Liver (tissue), 9 donors: ENCODE measurements around the gene TUBB4A. TPM values are rescaled to one million over a fixed set of nuclear protein-coding genes. Genes with fewer than 3 reads are reported as not detected.

Experiments used
- DNase-seq: peaks from one replicate; pipeline ENCODE4 v3.0.0-alpha.2; 2017; ENCODE audit warnings: low spot score
- H3K27ac ChIP-seq, 2 donors: one replicate each; pipeline ENCODE4 v1.7.0; 2013; ENCODE audit warnings: inconsistent platforms in 2 of 2, low read length in 2 of 2, control low read depth in 1 of 2, low read depth in 1 of 2, mild to moderate bottlenecking in 1 of 2
- H3K27me3 ChIP-seq, 4 donors: one replicate each; pipeline versions ENCODE4 v1.6.1 to v1.7.0; 2013; ENCODE audit warnings: low read length in 3 of 4, inconsistent platforms in 1 of 4, mild to moderate bottlenecking in 1 of 4, moderate library complexity in 1 of 4; ENCODE audit not compliant: control insufficient read depth in 4 of 4, insufficient read depth in 4 of 4
- H3K36me3 ChIP-seq, 4 donors: one replicate each; pipeline versions ENCODE4 v1.6.1 to v1.7.0; 2013; ENCODE audit warnings: low read length in 3 of 4, mild to moderate bottlenecking in 3 of 4, low read depth in 1 of 4, moderate library complexity in 1 of 4; ENCODE audit not compliant: control insufficient read depth in 4 of 4, insufficient read depth in 3 of 4
- H3K4me1 ChIP-seq, 4 donors: one replicate each; pipeline versions ENCODE4 v1.6.1 to v1.7.0; 2013; ENCODE audit warnings: low read length in 3 of 4, mild to moderate bottlenecking in 3 of 4, moderate library complexity in 1 of 4; ENCODE audit not compliant: control insufficient read depth in 4 of 4, insufficient read depth in 4 of 4
- H3K4me3 ChIP-seq, 3 donors: one replicate each; pipeline versions ENCODE4 v1.6.1 to v1.7.0; 2013; ENCODE audit warnings: low read length in 3 of 3, control low read depth in 1 of 3, low read depth in 1 of 3, mild to moderate bottlenecking in 1 of 3
- H3K9ac ChIP-seq, 2 donors: one replicate each; pipeline ENCODE4 v1.7.0; 2013; ENCODE audit warnings: low read length in 2 of 2, mild to moderate bottlenecking in 2 of 2, moderate library complexity in 2 of 2, control low read depth in 1 of 2, low read depth in 1 of 2
- H3K9me3 ChIP-seq, 4 donors: one replicate each; pipeline versions ENCODE4 v1.6.1 to v1.7.0; 2013; ENCODE audit warnings: low read length in 3 of 4; ENCODE audit not compliant: control insufficient read depth in 4 of 4
- ATF3 ChIP-seq: IDR thresholded peaks from 2 replicates; pipeline ENCODE4 v1.6.1; 2016; ENCODE audit warnings: antibody characterized with exemption
- EGR1 ChIP-seq, 2 donors: IDR thresholded peaks; 2 replicates each; pipeline ENCODE4 v1.6.1; 2016 to 2018; ENCODE audit warnings: antibody characterized with exemption in 2 of 2, low read depth in 2 of 2
- FOXA1 ChIP-seq: IDR thresholded peaks from 2 replicates; pipeline ENCODE4 v1.6.1; 2016; ENCODE audit warnings: antibody characterized with exemption
- FOXA2 ChIP-seq: IDR thresholded peaks from 2 replicates; pipeline ENCODE4 v1.6.1; 2016; ENCODE audit warnings: antibody characterized with exemption
- GABPA ChIP-seq, 2 donors: IDR thresholded peaks in 1 of 2; conservative IDR thresholded peaks in 1 of 2; 2 replicates each; pipeline ENCODE4 v1.6.1; 2016; ENCODE audit warnings: antibody characterized with exemption in 2 of 2, mild to moderate bottlenecking in 1 of 2, moderate library complexity in 1 of 2
- HNF4A ChIP-seq, 2 donors: conservative IDR thresholded peaks; 2 replicates each; pipeline ENCODE4 v1.6.1; 2016; ENCODE audit warnings: antibody characterized with exemption in 2 of 2, mild to moderate bottlenecking in 2 of 2
- HNF4G ChIP-seq: IDR thresholded peaks from 2 replicates; pipeline ENCODE4 v1.6.1; 2016; ENCODE audit warnings: antibody characterized with exemption
- JUND ChIP-seq, 2 donors: IDR thresholded peaks; 2 replicates each; pipeline ENCODE4 v1.6.1; 2016; ENCODE audit warnings: antibody characterized with exemption in 2 of 2
- NR2F2 ChIP-seq: IDR thresholded peaks from 2 replicates; pipeline ENCODE4 v1.6.1; 2016; ENCODE audit warnings: antibody characterized with exemption
- RAD21 ChIP-seq, 2 donors: IDR thresholded peaks; 2 replicates each; pipeline ENCODE4 v1.6.1; 2016; ENCODE audit warnings: antibody characterized with exemption in 2 of 2, mild to moderate bottlenecking in 2 of 2
- REST ChIP-seq: IDR thresholded peaks from 2 replicates; pipeline ENCODE4 v1.6.1; 2016; ENCODE audit warnings: antibody characterized with exemption, mild to moderate bottlenecking
- RXRA ChIP-seq, 2 donors: IDR thresholded peaks; 2 replicates each; pipeline ENCODE4 v1.6.1; 2017 to 2018; ENCODE audit warnings: antibody characterized with exemption in 2 of 2, mild to moderate bottlenecking in 1 of 2
- SP1 ChIP-seq: IDR thresholded peaks from 2 replicates; pipeline ENCODE4 v1.6.1; 2018; ENCODE audit warnings: antibody characterized with exemption, mild to moderate bottlenecking
- TAF1 ChIP-seq: conservative IDR thresholded peaks from 2 replicates; pipeline ENCODE4 v1.6.1; 2016; ENCODE audit warnings: antibody characterized with exemption, mild to moderate bottlenecking
- YY1 ChIP-seq: IDR thresholded peaks from 2 replicates; pipeline ENCODE4 v1.6.1; 2016; ENCODE audit warnings: antibody characterized with exemption, mild to moderate bottlenecking
- WGBS: extraction: QIAGEN DNeasy Blood & Tissue Kit; methylation state at CpG from one replicate; pipeline ENCODE4 v1.1.7; 2013; 5-methylcytosine and 5-hydroxymethylcytosine counted together
- polyA plus RNA-seq, 2 donors: library from polyadenylated mRNA; stranded (reverse) in 1 of 2; unstranded in 1 of 2; fragments of 200-250 nt in 1 of 2; fragments of >200 nt in 1 of 2; fragmentation: Nextera tagmentation in 1 of 2; extraction: Ambion mirVana in 1 of 2; gene quantifications; one replicate each; pipeline versions ENCODE4 v1.2.1 to v1.2.3, GENCODE V29; 2013 to 2015
- total RNA-seq, 2 donors: library from RNA; depleted of rRNA; stranded (reverse); fragments of >200 nt; gene quantifications; one replicate each; pipeline ENCODE4 v1.2.3, GENCODE V29; 2014
- TF ChIP-seq, protein P1 (sequence below): fragments of 150-350 bp; IDR thresholded peaks from 2 replicates; pipeline ENCODE4 v1.5.1; 2017; ENCODE audit warnings: improper control_type of control experiment, low read depth, low read length; ENCODE audit not compliant: missing input control
- TF ChIP-seq, protein P2 (sequence below): IDR thresholded peaks from 2 replicates; pipeline ENCODE4 v1.6.1; 2016; ENCODE audit warnings: antibody characterized with exemption
- TF ChIP-seq, protein P3 (sequence below): IDR thresholded peaks from 2 replicates; pipeline ENCODE4 v1.6.1; 2016; ENCODE audit warnings: antibody characterized with exemption
- donor health status: healthy.
- donor health status: healthy.
- donor health status: healthy.
- donor health status: healthy.
- donor health status: healthy.

Gene TUBB4A
- total and polyA plus RNA-seq, 4 donors, result 0.25 to 1.9 (median 0.96) TPM

DNA sequence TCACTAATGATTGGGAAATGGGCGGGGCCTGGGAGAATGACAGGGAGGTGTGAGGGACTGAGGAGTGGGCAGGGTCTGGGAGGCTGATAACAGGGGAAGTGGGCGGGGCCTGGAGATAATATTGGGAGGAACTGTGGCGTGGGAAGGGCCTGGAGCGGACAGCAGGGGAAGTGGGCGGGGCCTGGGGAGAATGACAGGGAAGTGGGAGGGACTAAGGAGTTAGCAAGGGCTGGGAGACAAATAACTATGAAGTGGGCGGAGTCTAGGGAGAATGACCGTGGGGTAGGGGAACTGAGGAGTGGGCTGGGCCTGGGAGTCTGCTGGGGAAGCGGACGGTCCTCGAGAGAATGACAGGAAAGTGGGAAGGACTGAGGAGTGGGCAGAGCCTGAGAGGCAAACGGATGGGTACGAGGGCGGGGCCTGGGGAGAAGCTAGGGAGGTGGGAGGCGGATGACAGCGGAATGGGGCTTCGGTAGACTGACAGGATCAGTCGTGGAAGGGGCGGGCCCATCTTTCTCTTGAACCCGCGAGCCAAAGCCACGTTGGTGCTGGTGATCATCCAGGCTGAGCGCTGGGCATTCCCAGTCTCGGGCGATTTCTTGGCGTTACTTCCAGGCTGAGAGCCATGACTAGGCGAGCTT, 14.0 kb upstream of the TUBB4A start:
- Histone ChIP-seq H3K36me3 (no peaks in the 10 kb centered on the region), H3K4me3 (peak overlapping the region; percentile 33 to 52 (median 46)), H3K9me3 (no peaks in the 10 kb centered on the region), H3K27me3 (no peaks in the 10 kb centered on the region), H3K9ac (peak overlapping the region in 1 of 2 donors; percentile 60), H3K27ac (peak overlapping the region; percentile 16 to 38), H3K4me1 (peaks cover 0 to 8% (median 6%) of the 10 kb centered on the region in 4 donors)
- TF ChIP-seq NR2F2 (no peak), RAD21 (IDR thresholded peaks at IDR 0.05) (peak in 1 of 2 donors; percentile 15), EGR1 (IDR thresholded peaks at IDR 0.05; ENCODE audit: low read depth in 2 of 2) (peak in 1 of 2 donors; percentile 40), YY1 (no peak), SP1 (peak; percentile 86), FOXA1 (no peak), JUND (IDR thresholded peaks at IDR 0.05) (no peak), RXRA (IDR thresholded peaks at IDR 0.05) (peak in 1 of 2 donors; percentile 24), REST (peak; percentile 22), ATF3 (no peak), FOXA2 (no peak), HNF4G (no peak), TAF1 (no peak), HNF4A (conservative IDR thresholded peaks at IDR 0.05) (peak in 1 of 2 donors; percentile 6), GABPA (IDR thresholded peaks at IDR 0.05 in 1 of 2, conservative IDR thresholded peaks at IDR 0.05 in 1 of 2) (peak in 1 of 2 donors; percentile 14)
- TF ChIP-seq, protein P1, sequence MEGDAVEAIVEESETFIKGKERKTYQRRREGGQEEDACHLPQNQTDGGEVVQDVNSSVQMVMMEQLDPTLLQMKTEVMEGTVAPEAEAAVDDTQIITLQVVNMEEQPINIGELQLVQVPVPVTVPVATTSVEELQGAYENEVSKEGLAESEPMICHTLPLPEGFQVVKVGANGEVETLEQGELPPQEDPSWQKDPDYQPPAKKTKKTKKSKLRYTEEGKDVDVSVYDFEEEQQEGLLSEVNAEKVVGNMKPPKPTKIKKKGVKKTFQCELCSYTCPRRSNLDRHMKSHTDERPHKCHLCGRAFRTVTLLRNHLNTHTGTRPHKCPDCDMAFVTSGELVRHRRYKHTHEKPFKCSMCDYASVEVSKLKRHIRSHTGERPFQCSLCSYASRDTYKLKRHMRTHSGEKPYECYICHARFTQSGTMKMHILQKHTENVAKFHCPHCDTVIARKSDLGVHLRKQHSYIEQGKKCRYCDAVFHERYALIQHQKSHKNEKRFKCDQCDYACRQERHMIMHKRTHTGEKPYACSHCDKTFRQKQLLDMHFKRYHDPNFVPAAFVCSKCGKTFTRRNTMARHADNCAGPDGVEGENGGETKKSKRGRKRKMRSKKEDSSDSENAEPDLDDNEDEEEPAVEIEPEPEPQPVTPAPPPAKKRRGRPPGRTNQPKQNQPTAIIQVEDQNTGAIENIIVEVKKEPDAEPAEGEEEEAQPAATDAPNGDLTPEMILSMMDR, result no peak
- TF ChIP-seq, protein P2, sequence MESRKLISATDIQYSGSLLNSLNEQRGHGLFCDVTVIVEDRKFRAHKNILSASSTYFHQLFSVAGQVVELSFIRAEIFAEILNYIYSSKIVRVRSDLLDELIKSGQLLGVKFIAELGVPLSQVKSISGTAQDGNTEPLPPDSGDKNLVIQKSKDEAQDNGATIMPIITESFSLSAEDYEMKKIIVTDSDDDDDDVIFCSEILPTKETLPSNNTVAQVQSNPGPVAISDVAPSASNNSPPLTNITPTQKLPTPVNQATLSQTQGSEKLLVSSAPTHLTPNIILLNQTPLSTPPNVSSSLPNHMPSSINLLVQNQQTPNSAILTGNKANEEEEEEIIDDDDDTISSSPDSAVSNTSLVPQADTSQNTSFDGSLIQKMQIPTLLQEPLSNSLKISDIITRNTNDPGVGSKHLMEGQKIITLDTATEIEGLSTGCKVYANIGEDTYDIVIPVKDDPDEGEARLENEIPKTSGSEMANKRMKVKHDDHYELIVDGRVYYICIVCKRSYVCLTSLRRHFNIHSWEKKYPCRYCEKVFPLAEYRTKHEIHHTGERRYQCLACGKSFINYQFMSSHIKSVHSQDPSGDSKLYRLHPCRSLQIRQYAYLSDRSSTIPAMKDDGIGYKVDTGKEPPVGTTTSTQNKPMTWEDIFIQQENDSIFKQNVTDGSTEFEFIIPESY, result no peak
- TF ChIP-seq, protein P3, sequence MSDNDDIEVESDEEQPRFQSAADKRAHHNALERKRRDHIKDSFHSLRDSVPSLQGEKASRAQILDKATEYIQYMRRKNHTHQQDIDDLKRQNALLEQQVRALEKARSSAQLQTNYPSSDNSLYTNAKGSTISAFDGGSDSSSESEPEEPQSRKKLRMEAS, result no peak
- 5% methylated on average over 26 of the region's 26 CpGs for WGBS
- peak; percentile 85 for DNase-seq
